ENCODE data around the gene E2F4. TPM values are rescaled to one million over a fixed set of nuclear protein-coding genes. Genes with fewer than 3 reads are reported as not detected.

Gene E2F4
- total and polyA plus RNA-seq, 2 of the 8 experiments (the other 6 are each of a cell fraction or from before 2014, with no cell fraction given): 79.9 to 157 TPM

GRCh38 chr16:67157892-67158635 is 33.9 kb upstream of the E2F4 start:
- Histone ChIP-seq H3K27ac (ENCODE audit: low read depth, low read length) (no peak overlapping the region), H3K79me1 (ENCODE audit: low read depth, low read length) (no peaks in the 10 kb centered on the region), H3K4me1 (replicated peaks in 1 of 4; ENCODE audit: control insufficient read depth in 3 of 4, insufficient read depth in 4 of 4, low read length in 3 of 4) (peaks cover 0 to 20% (median 11%) of the 10 kb centered on the region in 4 experiments; a peak in 6 of 7 replicates), H3K14ac (ENCODE audit: insufficient read length) (no peak overlapping the region), H3K4me2 (ENCODE audit: insufficient read depth in 1 of 2, low read depth in 2 of 2, low read length in 2 of 2) (peak overlapping the region in 1 of 2 experiments; percentile 74; a peak in 1 of 4 replicates), H4K5ac (ENCODE audit: insufficient read length, low read depth, low read length) (no peak overlapping the region), H3K4ac (replicated peaks; ENCODE audit: insufficient read length, low read depth, low read length) (no peak overlapping the region), H3K27me3 (replicated peaks in 1 of 4; ENCODE audit: control insufficient read depth in 3 of 4, extremely low read depth in 1 of 4, insufficient read depth in 3 of 4, low read length in 3 of 4) (peaks cover 91 to 100% (median 98%) of the 10 kb centered on the region in 4 experiments), H2BK5ac (ENCODE audit: low read depth, low read length) (no peak overlapping the region), H4K8ac (ENCODE audit: extremely low read depth, insufficient read depth, low read length) (no peak overlapping the region), H3K9me3 (ENCODE audit: insufficient read depth in 2 of 2, low read depth in 1 of 2, low read length in 1 of 2) (no peaks in the 10 kb centered on the region), H4K20me1 (replicated peaks in 1 of 2; ENCODE audit: control insufficient read depth in 1 of 2, insufficient read depth in 2 of 2, low read length in 2 of 2) (peaks cover 10 to 20% of the 10 kb centered on the region in 2 experiments), H3K23ac (ENCODE audit: insufficient read length) (no peak overlapping the region), H3K23me2 (ENCODE audit: low read depth, low read length) (peaks cover 14% of the 10 kb centered on the region), H3K56ac (replicated peaks; ENCODE audit: insufficient read length, low read depth, low read length) (no peak overlapping the region), H2BK12ac (ENCODE audit: low read depth, low read length) (no peak overlapping the region), H2BK20ac (ENCODE audit: low read length) (no peak overlapping the region), H3K36me3 (ENCODE audit: control insufficient read depth in 2 of 4, insufficient read depth in 4 of 4, low read length in 3 of 4) (0 out of 8 replicates have a peak, but pooled peaks cover 0 to 4% (median 0%) of the 10 kb centered on the region in 4 experiments), H2BK120ac (replicated peaks; ENCODE audit: low read depth, low read length) (no peak overlapping the region), H3K9ac (replicated peaks in 1 of 4; ENCODE audit: extremely low read depth in 1 of 4, low read depth in 3 of 4, low read length in 3 of 4) (no peak overlapping the region), H3K79me2 (ENCODE audit: control insufficient read depth in 1 of 2, insufficient read depth in 2 of 2, low read length in 2 of 2) (no peaks in the 10 kb centered on the region), H2BK15ac (ENCODE audit: low read length) (peak overlapping the region; percentile 12; the same call in 1 of the 2 replicates), H3K18ac (ENCODE audit: extremely low read depth, low read length) (no peak overlapping the region), H2AK5ac (ENCODE audit: low read depth, low read length) (no peak overlapping the region), H2AFZ (ENCODE audit: low read length) (no peak overlapping the region), H4K91ac (replicated peaks; ENCODE audit: insufficient read length, low read length) (no peak overlapping the region), H3K4me3 (ENCODE audit: extremely low read depth in 1 of 4, insufficient read depth in 2 of 4, low read depth in 3 of 4, low read length in 4 of 4) (no peak overlapping the region)
- ChIA-PET CTCF (ENCODE audit: partially characterized antibody) (interaction anchor here (0.6 to 14.1 kb wide), 20 partner anchors 9 to 204 kb away, joined by 3 to 291 read pairs (median 5); partner anchors contain the start of genes CES3, E2F4, FBXL8 and HSF4), POLR2A (ENCODE audit: partially characterized antibody) (interaction anchor here (0.9 to 1.5 kb wide), 2 partner anchors 16 to 209 kb away, joined by 4 to 10 read pairs; no protein-coding TSS in a partner anchor)
- no peak for FAIRE-seq
- no peak for DNase-seq (ENCODE audit: low read depth in 1 of 2, low spot score in 2 of 2)
- 48% methylated on average over 7 of the region's 7 CpGs; no CpG with 5 or more reads in 1 of the 2 experiments for WGBS, 2 experiments (ENCODE audit: extremely low coverage in 1 of 2, insufficient coverage in 1 of 2, insufficient read length in 1 of 2, insufficient replicate concordance in 2 of 2, low coverage in 1 of 2, low lambda C conversion rate in 2 of 2, missing lambda C conversion rate in 1 of 2)
- no peak for TF ChIP-seq CBX5 (IDR thresholded peaks at IDR 0.05; ENCODE audit: low read depth, low read length)
- no peak for TF ChIP-seq POU5F1 (IDR thresholded peaks at IDR 0.05; ENCODE audit: low read depth, low read length)
- TF ChIP-seq KDM5A (IDR thresholded peaks at IDR 0.05; ENCODE audit: low read length): no peak
- no peak for TF ChIP-seq TCF12 (IDR thresholded peaks at IDR 0.05; ENCODE audit: low read depth, low read length)
- no peak for TF ChIP-seq NANOG (IDR thresholded peaks at IDR 0.05; ENCODE audit: insufficient read depth, low read depth, low read length, poor library complexity, severe bottlenecking)
- no peak for TF ChIP-seq RBBP5 (IDR thresholded peaks at IDR 0.05; ENCODE audit: borderline replicate concordance, low read depth, low read length)
- TF ChIP-seq BACH1 (IDR thresholded peaks at IDR 0.05; ENCODE audit: low read length): no peak
- TF ChIP-seq GTF2F1 (IDR thresholded peaks at IDR 0.05; ENCODE audit: borderline replicate concordance, low read depth, low read length): no peak
- TF ChIP-seq ATF3 (IDR thresholded peaks at IDR 0.05; ENCODE audit: insufficient read depth, low read depth, low read length): no peak
- TF ChIP-seq TEAD4 (IDR thresholded peaks at IDR 0.05; ENCODE audit: low read depth, low read length): no peak
- no peak for TF ChIP-seq JUND (IDR thresholded peaks at IDR 0.05; ENCODE audit: low read length)
- TF ChIP-seq EZH2 (IDR thresholded peaks at IDR 0.05; ENCODE audit: low read depth, low read length, severe bottlenecking): peak; percentile 6
